Keratinocyte (primary cell): ENCODE measurements around the gene IRF8. TPM values are rescaled to one million over a fixed set of nuclear protein-coding genes. Genes with fewer than 3 reads are reported as not detected.

Source experiments
- DNase-seq: peaks from one replicate; pipeline ENCODE4 v3.0.0-alpha.2; 2011; ENCODE audit warnings: low read depth, missing footprints, low spot score
- FAIRE-seq: peaks from 2 replicates; lab custom pipeline; 2011; peaks lifted over from hg19 to GRCh38; lab: Jason Lieb, UNC
- H2AFZ ChIP-seq: 2 replicates; pipeline ENCODE4 v1.6.0; 2012; ENCODE audit warnings: low read length, control low read depth, inconsistent platforms; ENCODE audit not compliant: control insufficient read depth
- H3K27ac ChIP-seq: 2 replicates; pipeline ENCODE4 v1.5.1; 2011; ENCODE audit warnings: low read length; ENCODE audit not compliant: control insufficient read depth, insufficient read depth
- H3K27me3 ChIP-seq: 3 replicates; pipeline ENCODE4 v1.6.0; 2011; ENCODE audit warnings: low read length; ENCODE audit not compliant: control insufficient read depth, insufficient read depth; ENCODE audit errors: extremely low read depth
- H3K36me3 ChIP-seq, 2 experiments: 2 replicates in 1 of 2; 3 replicates in 1 of 2; pipeline ENCODE4 v1.5.1; 2011; ENCODE audit warnings: low read length in 2 of 2, mild to moderate bottlenecking in 1 of 2; ENCODE audit not compliant: control insufficient read depth in 2 of 2, insufficient read depth in 2 of 2; ENCODE audit errors: extremely low read depth in 1 of 2
- H3K4me1 ChIP-seq: 3 replicates; pipeline ENCODE4 v1.5.1; 2011; ENCODE audit warnings: low read length; ENCODE audit not compliant: control insufficient read depth, insufficient read depth; ENCODE audit errors: extremely low read depth
- H3K4me2 ChIP-seq: 3 replicates; pipeline ENCODE4 v1.6.0; 2011; ENCODE audit warnings: low read depth, low read length; ENCODE audit not compliant: control insufficient read depth, insufficient read depth; ENCODE audit errors: extremely low read depth
- H3K4me3 ChIP-seq, 3 experiments: fragments of 200-600 bp in 1 of 3; sonication (generic) in 1 of 3; 2 replicates in 2 of 3; 3 replicates in 1 of 3; pipeline ENCODE4 v1.5.1; 2011 to 2016; ENCODE audit warnings: low read length in 3 of 3, mild to moderate bottlenecking in 3 of 3, control low read depth in 2 of 3, inconsistent platforms in 1 of 3, low read depth in 1 of 3, mixed read lengths in 1 of 3, mixed run types in 1 of 3, moderate library complexity in 1 of 3; ENCODE audit not compliant: control insufficient read depth in 2 of 3, insufficient read depth in 2 of 3; ENCODE audit errors: extremely low read depth in 1 of 3
- H3K79me2 ChIP-seq: 2 replicates; pipeline ENCODE4 v1.6.0; 2012; ENCODE audit warnings: low read length; ENCODE audit not compliant: control insufficient read depth, insufficient read depth
- H3K9ac ChIP-seq: 3 replicates; pipeline ENCODE4 v1.6.0; 2011; ENCODE audit warnings: low read length; ENCODE audit not compliant: control insufficient read depth, insufficient read depth; ENCODE audit errors: extremely low read depth
- H3K9me1 ChIP-seq: 3 replicates; pipeline ENCODE4 v1.6.0; 2011; ENCODE audit warnings: low read length; ENCODE audit not compliant: control insufficient read depth, insufficient read depth; ENCODE audit errors: extremely low read depth
- H3K9me3 ChIP-seq: 2 replicates; pipeline ENCODE4 v1.5.1; 2012; ENCODE audit warnings: low read depth, low read length; ENCODE audit not compliant: control insufficient read depth
- H4K20me1 ChIP-seq: 3 replicates; pipeline ENCODE4 v1.6.0; 2011; ENCODE audit warnings: low read length; ENCODE audit not compliant: control insufficient read depth, insufficient read depth; ENCODE audit errors: extremely low read depth
- CTCF ChIP-seq, 3 experiments: IDR thresholded peaks in 1 of 3; conservative IDR thresholded peaks in 1 of 3; optimal IDR thresholded peaks in 1 of 3; 2 replicates in 2 of 3; 3 replicates in 1 of 3; pipeline versions ENCODE3 to v1.5.1; 2011; ENCODE audit warnings: low read length in 3 of 3, mild to moderate bottlenecking in 3 of 3, moderate library complexity in 2 of 3, control low read depth in 1 of 3, inconsistent platforms in 1 of 3; ENCODE audit not compliant: insufficient read depth in 2 of 3; ENCODE audit errors: extremely low read depth in 1 of 3
- EZH2 ChIP-seq: IDR thresholded peaks from one replicate; pipeline ENCODE4 v1.6.1; 2012; ENCODE audit warnings: inconsistent platforms, mild to moderate bottlenecking, low read length, moderate library complexity
- dilution Hi-C: fragments of 300-500 bp; cut with MboI; formaldehyde crosslinking; loops from one replicate; pipeline ENCODE4 v1.7.0; 2020; ENCODE audit warnings: low sequenced_read_pairs; ENCODE audit not compliant: extremely low pct_ligation_motif_present
- polyA plus RNA-seq, 5 experiments: library from polyadenylated mRNA; depleted of rRNA in 3 of 5; stranded (reverse) in 3 of 5; stranded (forward) in 1 of 5; unstranded in 1 of 5; fragments of >200 nt; gene quantifications; 1 replicate in 1 of 5; 2 replicates in 3 of 5; 3 replicates in 1 of 5; pipeline versions ENCODE4 v1.2.1 to v1.2.3, GENCODE V29; 2011 to 2012; ENCODE audit warnings: missing spikeins in 2 of 5, low read depth in 1 of 5, low replicate concordance in 1 of 5

The IRF8 gene
- polyA plus RNA-seq, 1 donor (not counting 4 experiments of a cell fraction or from before 2014, with no cell fraction given) = not detected

- TF ChIP-seq EZH2 (no peak), CTCF (optimal IDR thresholded peaks at IDR 0.05 in 1 of 3, IDR thresholded peaks at IDR 0.05 in 1 of 3, conservative IDR thresholded peaks at IDR 0.05 in 1 of 3; ENCODE audit: extremely low read depth in 1 of 3, insufficient read depth in 2 of 3, low read length in 3 of 3) (no peak)
- Histone ChIP-seq H3K9me1 (no peaks in the 10 kb centered on the region), H3K36me3 (no peaks in the 10 kb centered on the region), H3K27me3 (peaks cover 2% of the 10 kb centered on the region), H3K9ac (no peak overlapping the region), H4K20me1 (no peaks in the 10 kb centered on the region), H3K79me2 (no peaks in the 10 kb centered on the region), H3K4me2 (no peak overlapping the region), H3K4me1 (no peaks in the 10 kb centered on the region), H3K4me3 (no peak overlapping the region), H3K9me3 (no peaks in the 10 kb centered on the region), H2AFZ (no peak overlapping the region), H3K27ac (no peak overlapping the region)
- FAIRE-seq (no peak), DNase-seq (no peak)
- dilution Hi-C loops = no loop called here
Measured at GRCh38 chr16:85945424-85945751, 46.4 kb downstream of the IRF8 start.

- peaks cover 2% of the 10 kb centered on the region for H3K27me3 ChIP-seq
- TF ChIP-seq CTCF (optimal IDR thresholded peaks at IDR 0.05 in 1 of 3, IDR thresholded peaks at IDR 0.05 in 1 of 3, conservative IDR thresholded peaks at IDR 0.05 in 1 of 3; ENCODE audit: extremely low read depth in 1 of 3, insufficient read depth in 2 of 3, low read length in 3 of 3) = no peak
- no peak for TF ChIP-seq EZH2
- no peak for FAIRE-seq
Measured at GRCh38 chr16:85946541-85947124, 47.7 kb downstream of the IRF8 start.

More at GRCh38 chr16:85946541-85947124, 47.7 kb downstream of the IRF8 start:
- Histone ChIP-seq H3K9ac (no peak overlapping the region), H3K4me1 (no peaks in the 10 kb centered on the region), H3K4me2 (no peak overlapping the region), H3K27ac (no peak overlapping the region), H3K36me3 (no peaks in the 10 kb centered on the region), H3K4me3 (no peak overlapping the region), H2AFZ (no peak overlapping the region), H3K79me2 (no peaks in the 10 kb centered on the region), H3K9me3 (no peaks in the 10 kb centered on the region), H4K20me1 (no peaks in the 10 kb centered on the region), H3K9me1 (no peaks in the 10 kb centered on the region)
- no peak for DNase-seq
- dilution Hi-C loops = no loop called here
